ENCODE results near the gene ALKAL2.

- TF ChIP-seq CTCF (IDR thresholded peaks at IDR 0.05) (no peak), POLR2A (IDR thresholded peaks at IDR 0.05) (no peak)
Measured at GRCh38 chr2:237878-238277, 50.0 kb downstream of the ALKAL2 start.

All from suprapubic skin (tissue), 3 donors.